Liver (tissue), 9 donors: ENCODE measurements around the gene ZNF664. TPM values are rescaled to one million over a fixed set of nuclear protein-coding genes. Genes with fewer than 3 reads are reported as not detected.

Experiments
- DNase-seq: peaks from one replicate; pipeline ENCODE4 v3.0.0-alpha.2; 2017; ENCODE audit warnings: low spot score
- H3K27ac ChIP-seq, 2 donors: one replicate each; pipeline ENCODE4 v1.7.0; 2013; ENCODE audit warnings: inconsistent platforms in 2 of 2, low read length in 2 of 2, control low read depth in 1 of 2, low read depth in 1 of 2, mild to moderate bottlenecking in 1 of 2
- H3K27me3 ChIP-seq, 4 donors: one replicate each; pipeline versions ENCODE4 v1.6.1 to v1.7.0; 2013; ENCODE audit warnings: low read length in 3 of 4, inconsistent platforms in 1 of 4, mild to moderate bottlenecking in 1 of 4, moderate library complexity in 1 of 4; ENCODE audit not compliant: control insufficient read depth in 4 of 4, insufficient read depth in 4 of 4
- H3K36me3 ChIP-seq, 4 donors: one replicate each; pipeline versions ENCODE4 v1.6.1 to v1.7.0; 2013; ENCODE audit warnings: low read length in 3 of 4, mild to moderate bottlenecking in 3 of 4, low read depth in 1 of 4, moderate library complexity in 1 of 4; ENCODE audit not compliant: control insufficient read depth in 4 of 4, insufficient read depth in 3 of 4
- H3K4me1 ChIP-seq, 4 donors: one replicate each; pipeline versions ENCODE4 v1.6.1 to v1.7.0; 2013; ENCODE audit warnings: low read length in 3 of 4, mild to moderate bottlenecking in 3 of 4, moderate library complexity in 1 of 4; ENCODE audit not compliant: control insufficient read depth in 4 of 4, insufficient read depth in 4 of 4
- H3K4me3 ChIP-seq, 3 donors: one replicate each; pipeline versions ENCODE4 v1.6.1 to v1.7.0; 2013; ENCODE audit warnings: low read length in 3 of 3, control low read depth in 1 of 3, low read depth in 1 of 3, mild to moderate bottlenecking in 1 of 3
- H3K9ac ChIP-seq, 2 donors: one replicate each; pipeline ENCODE4 v1.7.0; 2013; ENCODE audit warnings: low read length in 2 of 2, mild to moderate bottlenecking in 2 of 2, moderate library complexity in 2 of 2, control low read depth in 1 of 2, low read depth in 1 of 2
- H3K9me3 ChIP-seq, 4 donors: one replicate each; pipeline versions ENCODE4 v1.6.1 to v1.7.0; 2013; ENCODE audit warnings: low read length in 3 of 4; ENCODE audit not compliant: control insufficient read depth in 4 of 4
- CTCF ChIP-seq: fragments of 150-350 bp; IDR thresholded peaks from 2 replicates; pipeline ENCODE4 v1.5.1; 2017; ENCODE audit warnings: improper control_type of control experiment, low read depth, low read length; ENCODE audit not compliant: missing input control
- EGR1 ChIP-seq, 2 donors: IDR thresholded peaks; 2 replicates each; pipeline ENCODE4 v1.6.1; 2016 to 2018; ENCODE audit warnings: antibody characterized with exemption in 2 of 2, low read depth in 2 of 2
- FOXA1 ChIP-seq: IDR thresholded peaks from 2 replicates; pipeline ENCODE4 v1.6.1; 2016; ENCODE audit warnings: antibody characterized with exemption
- FOXA2 ChIP-seq: IDR thresholded peaks from 2 replicates; pipeline ENCODE4 v1.6.1; 2016; ENCODE audit warnings: antibody characterized with exemption
- GABPA ChIP-seq, 2 donors: IDR thresholded peaks in 1 of 2; conservative IDR thresholded peaks in 1 of 2; 2 replicates each; pipeline ENCODE4 v1.6.1; 2016; ENCODE audit warnings: antibody characterized with exemption in 2 of 2, mild to moderate bottlenecking in 1 of 2, moderate library complexity in 1 of 2
- HNF4A ChIP-seq, 2 donors: conservative IDR thresholded peaks; 2 replicates each; pipeline ENCODE4 v1.6.1; 2016; ENCODE audit warnings: antibody characterized with exemption in 2 of 2, mild to moderate bottlenecking in 2 of 2
- HNF4G ChIP-seq: IDR thresholded peaks from 2 replicates; pipeline ENCODE4 v1.6.1; 2016; ENCODE audit warnings: antibody characterized with exemption
- JUND ChIP-seq, 2 donors: IDR thresholded peaks; 2 replicates each; pipeline ENCODE4 v1.6.1; 2016; ENCODE audit warnings: antibody characterized with exemption in 2 of 2
- NR2F2 ChIP-seq: IDR thresholded peaks from 2 replicates; pipeline ENCODE4 v1.6.1; 2016; ENCODE audit warnings: antibody characterized with exemption
- RAD21 ChIP-seq, 2 donors: IDR thresholded peaks; 2 replicates each; pipeline ENCODE4 v1.6.1; 2016; ENCODE audit warnings: antibody characterized with exemption in 2 of 2, mild to moderate bottlenecking in 2 of 2
- RXRA ChIP-seq, 2 donors: IDR thresholded peaks; 2 replicates each; pipeline ENCODE4 v1.6.1; 2017 to 2018; ENCODE audit warnings: antibody characterized with exemption in 2 of 2, mild to moderate bottlenecking in 1 of 2
- SP1 ChIP-seq: IDR thresholded peaks from 2 replicates; pipeline ENCODE4 v1.6.1; 2018; ENCODE audit warnings: antibody characterized with exemption, mild to moderate bottlenecking
- TAF1 ChIP-seq: conservative IDR thresholded peaks from 2 replicates; pipeline ENCODE4 v1.6.1; 2016; ENCODE audit warnings: antibody characterized with exemption, mild to moderate bottlenecking
- YY1 ChIP-seq: IDR thresholded peaks from 2 replicates; pipeline ENCODE4 v1.6.1; 2016; ENCODE audit warnings: antibody characterized with exemption, mild to moderate bottlenecking
- WGBS: extraction: QIAGEN DNeasy Blood & Tissue Kit; methylation state at CpG from one replicate; pipeline ENCODE4 v1.1.7; 2013; 5-methylcytosine and 5-hydroxymethylcytosine counted together
- polyA plus RNA-seq, 2 donors: library from polyadenylated mRNA; stranded (reverse) in 1 of 2; unstranded in 1 of 2; fragments of 200-250 nt in 1 of 2; fragments of >200 nt in 1 of 2; fragmentation: Nextera tagmentation in 1 of 2; extraction: Ambion mirVana in 1 of 2; gene quantifications; one replicate each; pipeline versions ENCODE4 v1.2.1 to v1.2.3, GENCODE V29; 2013 to 2015
- total RNA-seq, 2 donors: library from RNA; depleted of rRNA; stranded (reverse); fragments of >200 nt; gene quantifications; one replicate each; pipeline ENCODE4 v1.2.3, GENCODE V29; 2014
- TF ChIP-seq, protein P1 (sequence below): IDR thresholded peaks from 2 replicates; pipeline ENCODE4 v1.6.1; 2016; ENCODE audit warnings: antibody characterized with exemption
- TF ChIP-seq, protein P2 (sequence below): IDR thresholded peaks from 2 replicates; pipeline ENCODE4 v1.6.1; 2016; ENCODE audit warnings: antibody characterized with exemption, mild to moderate bottlenecking
- TF ChIP-seq, protein P3 (sequence below): IDR thresholded peaks from 2 replicates; pipeline ENCODE4 v1.6.1; 2016; ENCODE audit warnings: antibody characterized with exemption
- TF ChIP-seq, protein P4 (sequence below): IDR thresholded peaks from 2 replicates; pipeline ENCODE4 v1.6.1; 2016; ENCODE audit warnings: antibody characterized with exemption
- donor health status: healthy.
- donor health status: healthy.
- donor health status: healthy.
- donor health status: healthy.
- donor health status: healthy.

Gene ZNF664
- total and polyA plus RNA-seq, 4 donors = 7.2 to 40.3 (median 29.6) TPM

DNA sequence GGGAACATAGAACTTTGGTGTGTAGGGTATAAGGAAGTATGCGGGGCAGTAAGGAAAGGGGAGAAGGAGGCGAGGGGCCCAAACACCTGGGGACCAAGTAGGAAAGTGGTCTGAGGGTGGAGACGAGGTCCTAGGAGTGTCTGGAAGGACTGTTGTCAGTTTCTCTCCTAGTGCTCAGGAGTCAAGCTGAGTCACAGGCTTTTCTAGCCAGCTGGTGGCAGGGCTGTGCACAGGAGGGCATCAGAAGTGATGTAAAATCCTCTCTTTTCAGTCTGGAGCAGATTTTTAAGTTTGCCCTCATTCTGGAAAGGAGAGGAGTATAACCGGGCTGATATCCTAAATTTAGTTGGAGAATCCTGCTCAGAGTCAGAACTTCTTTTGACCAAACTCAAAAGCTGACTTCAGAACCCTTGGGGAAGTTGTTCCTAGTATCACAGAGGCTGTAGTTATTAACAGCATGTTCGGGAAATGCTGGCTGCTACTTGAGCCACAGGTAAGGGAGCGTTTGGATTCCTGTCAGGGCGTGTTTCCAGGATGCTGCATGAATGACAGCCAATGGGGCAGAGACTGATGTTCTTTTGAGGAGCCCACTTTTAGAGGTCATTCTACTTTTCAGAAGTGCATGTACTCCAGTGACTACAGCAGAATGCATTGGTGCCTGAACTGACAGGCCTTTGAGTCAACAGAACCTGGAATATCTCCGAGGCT lies 19.3 kb downstream of the ZNF664 start:
- Histone ChIP-seq H3K4me3 (no peak overlapping the region), H3K9ac (no peak overlapping the region), H3K27ac (no peak overlapping the region), H3K36me3 (peaks cover 0 to 15% (median 8%) of the 10 kb centered on the region in 4 donors), H3K4me1 (peaks cover 0 to 23% (median 12%) of the 10 kb centered on the region in 4 donors), H3K27me3 (no peaks in the 10 kb centered on the region), H3K9me3 (no peaks in the 10 kb centered on the region)
- TF ChIP-seq HNF4G (no peak), RAD21 (IDR thresholded peaks at IDR 0.05) (no peak), TAF1 (no peak), YY1 (no peak), CTCF (no peak), GABPA (IDR thresholded peaks at IDR 0.05 in 1 of 2, conservative IDR thresholded peaks at IDR 0.05 in 1 of 2) (no peak), JUND (IDR thresholded peaks at IDR 0.05) (no peak), NR2F2 (no peak), FOXA1 (no peak), EGR1 (IDR thresholded peaks at IDR 0.05; ENCODE audit: low read depth in 2 of 2) (no peak), RXRA (IDR thresholded peaks at IDR 0.05) (no peak), HNF4A (conservative IDR thresholded peaks at IDR 0.05) (no peak), FOXA2 (no peak), SP1 (no peak)
- TF ChIP-seq, protein P1, sequence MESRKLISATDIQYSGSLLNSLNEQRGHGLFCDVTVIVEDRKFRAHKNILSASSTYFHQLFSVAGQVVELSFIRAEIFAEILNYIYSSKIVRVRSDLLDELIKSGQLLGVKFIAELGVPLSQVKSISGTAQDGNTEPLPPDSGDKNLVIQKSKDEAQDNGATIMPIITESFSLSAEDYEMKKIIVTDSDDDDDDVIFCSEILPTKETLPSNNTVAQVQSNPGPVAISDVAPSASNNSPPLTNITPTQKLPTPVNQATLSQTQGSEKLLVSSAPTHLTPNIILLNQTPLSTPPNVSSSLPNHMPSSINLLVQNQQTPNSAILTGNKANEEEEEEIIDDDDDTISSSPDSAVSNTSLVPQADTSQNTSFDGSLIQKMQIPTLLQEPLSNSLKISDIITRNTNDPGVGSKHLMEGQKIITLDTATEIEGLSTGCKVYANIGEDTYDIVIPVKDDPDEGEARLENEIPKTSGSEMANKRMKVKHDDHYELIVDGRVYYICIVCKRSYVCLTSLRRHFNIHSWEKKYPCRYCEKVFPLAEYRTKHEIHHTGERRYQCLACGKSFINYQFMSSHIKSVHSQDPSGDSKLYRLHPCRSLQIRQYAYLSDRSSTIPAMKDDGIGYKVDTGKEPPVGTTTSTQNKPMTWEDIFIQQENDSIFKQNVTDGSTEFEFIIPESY = no peak
- TF ChIP-seq, protein P2, sequence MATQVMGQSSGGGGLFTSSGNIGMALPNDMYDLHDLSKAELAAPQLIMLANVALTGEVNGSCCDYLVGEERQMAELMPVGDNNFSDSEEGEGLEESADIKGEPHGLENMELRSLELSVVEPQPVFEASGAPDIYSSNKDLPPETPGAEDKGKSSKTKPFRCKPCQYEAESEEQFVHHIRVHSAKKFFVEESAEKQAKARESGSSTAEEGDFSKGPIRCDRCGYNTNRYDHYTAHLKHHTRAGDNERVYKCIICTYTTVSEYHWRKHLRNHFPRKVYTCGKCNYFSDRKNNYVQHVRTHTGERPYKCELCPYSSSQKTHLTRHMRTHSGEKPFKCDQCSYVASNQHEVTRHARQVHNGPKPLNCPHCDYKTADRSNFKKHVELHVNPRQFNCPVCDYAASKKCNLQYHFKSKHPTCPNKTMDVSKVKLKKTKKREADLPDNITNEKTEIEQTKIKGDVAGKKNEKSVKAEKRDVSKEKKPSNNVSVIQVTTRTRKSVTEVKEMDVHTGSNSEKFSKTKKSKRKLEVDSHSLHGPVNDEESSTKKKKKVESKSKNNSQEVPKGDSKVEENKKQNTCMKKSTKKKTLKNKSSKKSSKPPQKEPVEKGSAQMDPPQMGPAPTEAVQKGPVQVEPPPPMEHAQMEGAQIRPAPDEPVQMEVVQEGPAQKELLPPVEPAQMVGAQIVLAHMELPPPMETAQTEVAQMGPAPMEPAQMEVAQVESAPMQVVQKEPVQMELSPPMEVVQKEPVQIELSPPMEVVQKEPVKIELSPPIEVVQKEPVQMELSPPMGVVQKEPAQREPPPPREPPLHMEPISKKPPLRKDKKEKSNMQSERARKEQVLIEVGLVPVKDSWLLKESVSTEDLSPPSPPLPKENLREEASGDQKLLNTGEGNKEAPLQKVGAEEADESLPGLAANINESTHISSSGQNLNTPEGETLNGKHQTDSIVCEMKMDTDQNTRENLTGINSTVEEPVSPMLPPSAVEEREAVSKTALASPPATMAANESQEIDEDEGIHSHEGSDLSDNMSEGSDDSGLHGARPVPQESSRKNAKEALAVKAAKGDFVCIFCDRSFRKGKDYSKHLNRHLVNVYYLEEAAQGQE = no peak
- TF ChIP-seq, protein P3, sequence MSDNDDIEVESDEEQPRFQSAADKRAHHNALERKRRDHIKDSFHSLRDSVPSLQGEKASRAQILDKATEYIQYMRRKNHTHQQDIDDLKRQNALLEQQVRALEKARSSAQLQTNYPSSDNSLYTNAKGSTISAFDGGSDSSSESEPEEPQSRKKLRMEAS = no peak
- TF ChIP-seq, protein P4, sequence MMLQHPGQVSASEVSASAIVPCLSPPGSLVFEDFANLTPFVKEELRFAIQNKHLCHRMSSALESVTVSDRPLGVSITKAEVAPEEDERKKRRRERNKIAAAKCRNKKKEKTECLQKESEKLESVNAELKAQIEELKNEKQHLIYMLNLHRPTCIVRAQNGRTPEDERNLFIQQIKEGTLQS = no peak
- 90% methylated on average over 8 of the region's 8 CpGs for WGBS
- DNase-seq = no peak
